ENCODE data around the gene SNHG17. TPM values are rescaled to one million over a fixed set of nuclear protein-coding genes. Genes with fewer than 3 reads are reported as not detected.

SNHG17 gene
- total RNA-seq, 4 donors from 2014 or later: 15.8 to 191 (median 43.7) TPM

GRCh38 chr20:38426006-38426897, 8.9 kb downstream of the SNHG17 start:
- peaks cover 0 to 74% (median 31%) of the 10 kb centered on the region in 4 donors for H3K36me3 ChIP-seq
- intact Hi-C loops (cut with DNase I; ENCODE audit: low total_unique reads) (no loop called here), in situ Hi-C loops (cut with MboI; ENCODE audit: low pct_ligation_motif_present in 1 of 4, low pct_unique_long_range_greater_than_20kb in 1 of 4, low sequenced_read_pairs in 3 of 4) (no loop called here)
- H3K27me3 ChIP-seq: no peaks in the 10 kb centered on the region
- TF ChIP-seq POLR2AphosphoS5 (IDR thresholded peaks at IDR 0.05): no peak
- no peak for TF ChIP-seq POLR2A (IDR thresholded peaks at IDR 0.05)
- no peak for TF ChIP-seq CTCF (IDR thresholded peaks at IDR 0.05)
- no peak for TF ChIP-seq EP300 (IDR thresholded peaks at IDR 0.05; ENCODE audit: low read depth)
- WGBS, 2 donors (ENCODE audit: low coverage in 1 of 2): 78% methylated on average over 15 of the region's 15 CpGs; no CpG with 5 or more reads in 1 of the 2 donors
- no peak overlapping the region for H3K4me3 ChIP-seq
- H3K4me1 ChIP-seq: no peaks in the 10 kb centered on the region
- DNase-seq: no peak
- H3K9me3 ChIP-seq: no peaks in the 10 kb centered on the region
- no peak overlapping the region for H3K27ac ChIP-seq

GRCh38 chr20:38424401-38424800, 10.7 kb downstream of the SNHG17 start:
- in situ Hi-C loops (cut with MboI; ENCODE audit: low pct_ligation_motif_present in 1 of 4, low pct_unique_long_range_greater_than_20kb in 1 of 4, low sequenced_read_pairs in 3 of 4) (loop anchor here in 2 of 4 donors (25.0 kb wide), 1 partner anchor 362 kb away; no protein-coding TSS in a partner anchor), intact Hi-C loops (cut with DNase I; ENCODE audit: low total_unique reads) (no loop called here)
- H3K9me3 ChIP-seq: no peaks in the 10 kb centered on the region
- no peaks in the 10 kb centered on the region for H3K27me3 ChIP-seq
- no peak overlapping the region for H3K4me3 ChIP-seq
- no peak for TF ChIP-seq POLR2A (IDR thresholded peaks at IDR 0.05)
- no peak for TF ChIP-seq POLR2AphosphoS5 (IDR thresholded peaks at IDR 0.05)
- TF ChIP-seq EP300 (IDR thresholded peaks at IDR 0.05; ENCODE audit: low read depth): no peak
- no peak for TF ChIP-seq CTCF (IDR thresholded peaks at IDR 0.05)
- WGBS, 2 donors (ENCODE audit: low coverage in 1 of 2): 100% methylated on average over 1 of the region's 1 CpG; no CpG with 5 or more reads in 1 of the 2 donors
- peaks cover 0 to 74% (median 31%) of the 10 kb centered on the region in 4 donors for H3K36me3 ChIP-seq
- no peak for DNase-seq
- H3K27ac ChIP-seq: no peak overlapping the region
- H3K4me1 ChIP-seq: no peaks in the 10 kb centered on the region

- Histone ChIP-seq H3K27ac (no peak overlapping the region), H3K4me3 (no peak overlapping the region), H3K4me1 (no peaks in the 10 kb centered on the region), H3K9me3 (no peaks in the 10 kb centered on the region), H3K36me3 (peaks cover 0 to 72% (median 29%) of the 10 kb centered on the region in 4 donors), H3K27me3 (no peaks in the 10 kb centered on the region)
- intact Hi-C loops (cut with DNase I; ENCODE audit: low total_unique reads) (no loop called here), in situ Hi-C loops (cut with MboI; ENCODE audit: low pct_ligation_motif_present in 1 of 4, low pct_unique_long_range_greater_than_20kb in 1 of 4, low sequenced_read_pairs in 3 of 4) (loop anchor here in 2 of 4 donors (25.0 kb wide), 1 partner anchor 361 kb away; no protein-coding TSS in a partner anchor)
- TF ChIP-seq POLR2A (IDR thresholded peaks at IDR 0.05): no peak
- TF ChIP-seq POLR2AphosphoS5 (IDR thresholded peaks at IDR 0.05): no peak
- TF ChIP-seq CTCF (IDR thresholded peaks at IDR 0.05): no peak
- no peak for TF ChIP-seq EP300 (IDR thresholded peaks at IDR 0.05; ENCODE audit: low read depth)
- 64 to 80% methylated on average over 2 to 4 of the region's 4 CpGs for WGBS, 2 donors (ENCODE audit: low coverage in 1 of 2)
- DNase-seq: no peak
Measured at GRCh38 chr20:38423541-38423940, 11.6 kb downstream of the SNHG17 start.

- TF ChIP-seq EP300 (IDR thresholded peaks at IDR 0.05; ENCODE audit: low read depth) (no peak), POLR2AphosphoS5 (IDR thresholded peaks at IDR 0.05) (no peak), POLR2A (IDR thresholded peaks at IDR 0.05) (no peak), CTCF (IDR thresholded peaks at IDR 0.05) (no peak)
- 86% methylated on average over 10 of the region's 10 CpGs; no CpG with 5 or more reads in 1 of the 2 donors for WGBS, 2 donors (ENCODE audit: low coverage in 1 of 2)
- intact Hi-C loops (cut with DNase I; ENCODE audit: low total_unique reads): no loop called here
- DNase-seq: no peak
- in situ Hi-C loops (cut with MboI; ENCODE audit: low pct_ligation_motif_present in 1 of 4, low pct_unique_long_range_greater_than_20kb in 1 of 4, low sequenced_read_pairs in 3 of 4): loop anchor here in 2 of 4 donors (25.0 kb wide), 1 partner anchor 360 kb away; no protein-coding TSS in a partner anchor
- H3K4me3 ChIP-seq: no peak overlapping the region
- H3K27ac ChIP-seq: no peak overlapping the region
- H3K27me3 ChIP-seq: no peaks in the 10 kb centered on the region
- H3K36me3 ChIP-seq: peaks cover 0 to 68% (median 21%) of the 10 kb centered on the region in 4 donors
- H3K4me1 ChIP-seq: no peaks in the 10 kb centered on the region
- H3K9me3 ChIP-seq: no peaks in the 10 kb centered on the region
Measured at GRCh38 chr20:38421915-38422314, 13.2 kb downstream of the SNHG17 start.
